HG02943 (cell line): ENCODE data around the gene YAF2.

ENCODE experiments used
- ATAC-seq: cut with Tn5 transposase; IDR thresholded peaks from one replicate; pipeline ENCODE4 v1.9.1; 2021; ENCODE audit warnings: mild to moderate bottlenecking, low read depth, moderate library complexity; ENCODE audit not compliant: unreplicated experiment

YAF2 gene

GRCh38 chr12:42118136-42118879 is 119.7 kb downstream of the YAF2 start:
- no peak for ATAC-seq

- no peak for ATAC-seq
Measured at GRCh38 chr12:42109031-42109430, 129.0 kb downstream of the YAF2 start.
